NCI-H1694 treated with DMSO at 0.1 percent for 48 hours (cell line): ENCODE data around the gene TNPO1.
A peak's percentile ranks its signal among the peaks of the same experiment; 100 is the strongest.
"Not testable (repeated sequence)": the region's sequence is repeated elsewhere in the genome, so short reads cannot be mapped to it uniquely, and the experiment has no call there.

Source experiments
- DNase-seq: peaks from one replicate; lab custom pipeline; 2025; lab: John Stamatoyannopoulos, UW

TNPO1 gene

DNA sequence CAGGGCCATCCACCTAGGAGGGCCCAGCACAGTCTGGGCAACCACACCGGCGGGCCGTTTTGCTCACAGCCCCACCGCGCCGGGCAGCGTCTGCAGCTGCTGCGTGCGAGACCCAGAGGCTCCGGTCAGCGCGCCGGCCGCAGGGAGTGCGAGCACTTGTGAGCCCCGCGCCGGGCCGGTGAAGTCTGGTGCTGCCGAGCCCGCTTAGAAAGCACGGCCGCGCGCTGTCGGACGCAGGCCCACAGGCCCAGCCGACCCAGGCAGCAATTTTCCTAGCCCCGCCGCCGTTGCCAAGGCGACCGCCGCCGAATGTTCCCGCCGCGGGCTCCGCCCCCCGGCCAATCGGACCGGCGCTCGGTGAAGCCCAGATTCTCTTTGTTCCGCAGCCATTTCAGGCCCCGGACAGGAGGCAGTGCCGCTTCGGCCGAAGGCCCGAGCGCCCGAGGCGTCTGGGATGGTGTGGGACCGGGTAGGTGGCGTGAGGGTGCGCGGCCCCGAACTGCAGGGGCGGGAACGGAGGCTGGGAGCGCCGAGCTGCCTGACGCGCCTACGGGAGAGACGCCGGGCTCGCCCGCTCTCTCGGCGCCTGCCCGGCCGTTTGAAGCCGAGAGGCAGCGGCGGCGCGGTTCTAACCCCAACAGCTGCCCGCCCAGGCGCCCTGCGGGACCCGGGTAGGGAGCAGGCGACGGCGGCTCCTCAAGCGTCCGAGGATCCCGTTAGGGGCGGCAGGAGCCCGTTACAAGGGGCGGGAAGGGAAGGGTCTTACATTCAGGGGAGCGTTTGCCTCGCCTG is at the start of gene TNPO1:
TNPO1 (plus strand) TSS at position 378 of the 792 bp plus-strand sequence; CDS start at position 455, 77 bp downstream.
- peak; percentile 71 for DNase-seq

DNA sequence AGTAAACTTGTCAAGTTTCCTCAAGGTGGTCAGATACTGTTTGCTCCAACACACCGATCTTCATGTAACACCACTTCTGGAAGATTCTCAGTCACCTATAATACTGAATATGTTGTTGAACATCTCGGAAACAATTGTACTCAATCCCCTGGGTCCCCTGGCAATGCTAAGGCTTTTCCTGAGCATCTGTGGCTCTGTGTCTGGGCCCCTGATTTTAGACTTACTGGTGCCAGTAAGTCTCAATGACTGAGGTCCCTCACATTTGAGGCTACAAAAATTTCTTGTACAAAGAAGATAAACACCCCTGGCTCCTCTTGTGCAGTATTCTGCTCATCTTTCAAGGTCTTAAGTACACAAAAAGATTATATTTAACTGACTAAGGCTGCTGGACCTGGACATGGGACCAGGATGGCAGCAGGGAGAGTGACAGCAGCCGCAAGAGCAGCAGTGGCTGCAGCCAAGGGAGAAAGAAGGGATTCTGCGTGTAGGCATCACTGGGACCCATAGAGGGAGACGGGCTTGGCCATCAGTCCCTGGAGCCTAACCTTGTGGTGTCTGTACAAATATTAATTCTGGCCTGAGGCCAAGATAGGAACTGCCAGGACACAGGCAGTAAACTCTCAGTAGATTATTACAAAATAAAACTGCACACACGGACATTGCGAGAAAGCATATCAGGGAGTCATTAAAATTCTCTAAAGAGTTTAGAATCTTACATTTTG is 49.0 kb upstream of the TNPO1 start:
- no peak for DNase-seq

- DNase-seq = no peak
These were observed 46.2 kb upstream of the TNPO1 start for GRCh38 chr5:72770266-72770665.

GRCh38 chr5:72776684-72777083 is 39.8 kb upstream of the TNPO1 start:
- DNase-seq = no peak

GRCh38 chr5:72779520-72779919 is 36.9 kb upstream of the TNPO1 start:
- DNase-seq = no peak

DNA sequence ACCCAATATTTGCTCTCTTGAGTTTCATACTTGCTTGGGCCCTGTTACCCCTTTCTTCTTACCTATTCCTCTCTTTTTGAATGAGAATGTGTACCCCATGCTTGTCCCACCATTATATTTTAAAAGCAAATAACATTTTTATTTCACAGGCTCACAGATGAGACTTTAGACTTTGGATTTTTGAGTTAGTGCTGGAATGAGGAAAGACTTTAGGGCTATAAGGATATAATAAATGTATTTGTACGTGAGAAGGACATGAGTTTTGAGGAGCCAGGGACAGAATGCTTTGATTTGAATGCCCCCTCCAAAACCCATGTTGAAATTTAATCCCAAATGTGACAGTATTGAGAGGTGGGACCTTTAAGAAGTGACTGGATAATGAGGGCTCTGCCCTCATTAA is 33.1 kb upstream of the TNPO1 start:
- DNase-seq = no peak

DNA sequence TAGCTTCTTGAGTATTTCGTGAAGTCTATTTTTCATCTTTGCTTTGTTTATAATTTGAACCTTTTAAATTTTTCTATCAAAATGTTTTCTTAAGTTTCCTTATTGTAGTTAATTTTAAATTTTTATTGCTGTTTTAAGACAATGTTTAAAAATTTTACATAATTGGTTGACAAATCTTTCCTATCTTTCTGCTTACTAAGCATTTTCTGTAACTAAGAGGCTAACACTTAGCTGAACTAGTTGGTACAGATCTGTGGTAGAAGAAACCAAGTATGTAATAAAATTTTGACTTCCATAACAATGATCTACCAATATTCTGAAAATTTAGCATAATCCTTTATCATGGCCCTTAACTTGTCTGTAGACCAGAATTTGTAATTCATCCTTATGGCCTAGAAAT is 32.3 kb upstream of the TNPO1 start:
- DNase-seq = no peak

GRCh38 chr5:72785801-72786200 is 30.7 kb upstream of the TNPO1 start:
- DNase-seq = no peak

DNA sequence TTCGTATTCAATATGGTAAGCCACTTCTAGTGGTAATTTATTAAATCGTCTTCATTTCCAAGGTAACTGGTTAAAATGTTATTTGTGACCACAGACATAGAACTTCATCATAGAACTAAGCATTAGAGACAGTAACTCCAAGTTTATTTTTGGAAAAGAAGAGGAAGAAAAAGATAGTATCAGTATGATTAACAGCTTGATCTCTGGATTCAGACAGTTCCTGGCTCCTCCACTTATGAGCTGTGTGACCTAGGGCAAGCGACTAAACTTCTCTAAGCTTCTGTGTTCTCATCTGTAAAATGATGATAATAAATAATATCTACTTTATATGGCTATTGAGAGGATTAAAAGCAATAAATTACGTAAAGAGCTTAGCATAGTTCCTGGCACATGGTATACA is 29.8 kb upstream of the TNPO1 start:
- DNase-seq = no peak

DNA sequence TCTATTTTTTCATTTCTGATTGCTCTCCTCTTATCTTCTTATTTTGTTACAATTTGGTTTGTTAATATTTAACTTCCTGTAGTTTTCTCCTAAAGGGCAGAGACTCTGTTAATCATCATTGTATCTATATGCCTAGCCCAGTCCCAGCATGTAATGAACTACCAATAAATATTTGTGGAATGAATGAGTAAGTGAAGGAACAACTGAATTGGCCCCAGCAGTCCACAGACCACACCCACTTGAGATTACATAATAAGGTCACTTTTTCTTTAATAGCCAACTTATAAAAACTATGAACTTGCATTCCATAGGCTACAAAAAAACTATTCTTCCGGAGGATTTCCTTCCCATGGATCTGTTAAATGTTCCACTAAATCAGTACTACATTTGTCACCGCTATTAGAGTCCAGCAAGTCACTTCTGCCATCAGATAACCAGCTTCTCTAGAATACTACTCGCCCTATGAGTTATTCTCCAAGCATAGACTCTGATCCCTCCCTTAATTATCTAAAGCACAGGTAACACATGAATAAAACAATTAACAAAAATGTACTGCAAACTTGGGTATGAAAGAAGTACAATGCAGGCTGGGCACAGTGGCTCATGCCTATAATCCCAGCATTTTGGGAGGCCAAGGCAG is 27.5 kb upstream of the TNPO1 start:
- DNase-seq = no peak

- DNase-seq = no peak
These were observed 26.3 kb upstream of the TNPO1 start for GRCh38 chr5:72790186-72790585.

GRCh38 chr5:72792662-72793061 is 23.8 kb upstream of the TNPO1 start:
- DNase-seq = not testable (repeated sequence)

DNA sequence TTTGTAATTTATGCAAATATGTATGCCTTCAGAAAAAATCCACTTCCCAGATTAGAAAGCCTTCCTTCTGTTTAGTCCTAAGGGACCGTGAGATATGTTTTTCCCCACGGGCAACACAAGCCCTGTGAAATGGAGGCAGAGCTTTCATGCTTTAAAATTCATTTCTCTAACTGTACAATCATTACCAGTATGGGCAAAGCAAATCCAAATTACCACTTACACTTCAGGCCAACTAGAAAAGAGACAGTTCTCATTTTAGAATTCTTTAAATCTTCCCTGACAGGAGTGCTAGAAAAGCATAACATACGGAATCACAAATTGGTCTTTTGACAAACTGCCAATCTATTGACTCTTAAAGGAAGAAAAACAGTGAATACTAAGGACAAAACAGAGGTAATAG is 20.5 kb upstream of the TNPO1 start:
- no peak for DNase-seq

DNA sequence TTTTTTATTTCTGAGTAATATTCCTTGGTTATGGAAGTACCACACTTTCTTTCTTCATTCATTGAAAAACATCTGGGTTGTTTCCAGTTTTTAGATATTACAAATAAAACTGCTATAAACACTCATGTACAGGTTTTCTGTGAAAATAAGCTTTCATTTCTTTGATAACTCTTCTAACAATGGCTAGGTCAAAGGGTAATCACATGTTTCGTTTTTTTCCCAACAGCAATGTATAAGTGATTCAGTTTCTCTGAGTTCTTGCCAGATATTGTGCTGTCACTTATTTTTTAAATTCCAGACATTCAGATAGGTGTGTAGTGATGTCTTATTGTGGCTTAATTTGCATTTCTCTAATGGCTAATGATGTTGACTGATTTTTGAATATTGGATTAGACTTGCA is 16.7 kb upstream of the TNPO1 start:
- no peak for DNase-seq

GRCh38 chr5:72808637-72809036 is 7.8 kb upstream of the TNPO1 start:
- DNase-seq = not testable (repeated sequence)

DNA sequence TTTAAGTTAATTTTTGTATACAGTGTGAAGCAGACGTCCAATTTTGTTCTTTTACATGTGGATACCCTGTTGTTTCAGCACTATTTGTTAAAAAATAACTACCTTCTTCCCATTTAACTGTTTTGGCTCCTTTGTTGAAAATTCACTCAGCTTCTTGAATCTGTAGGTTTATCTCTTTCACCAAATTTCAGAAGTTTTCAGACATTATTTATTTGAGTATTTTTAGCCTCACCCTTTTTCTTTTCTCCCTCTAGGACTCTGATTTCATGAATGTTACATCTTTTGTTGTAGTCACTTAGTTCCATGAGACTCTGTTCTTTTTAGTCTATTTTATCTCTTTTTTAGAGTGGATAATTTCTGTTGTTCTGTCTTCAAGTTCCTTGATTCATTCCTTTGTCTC is 4.6 kb upstream of the TNPO1 start:
- DNase-seq = no peak

- no peak for DNase-seq
These were observed 4.0 kb upstream of the TNPO1 start for GRCh38 chr5:72812488-72812887.

- no peak for DNase-seq
These were observed 2.4 kb upstream of the TNPO1 start for GRCh38 chr5:72814104-72814503.

DNA sequence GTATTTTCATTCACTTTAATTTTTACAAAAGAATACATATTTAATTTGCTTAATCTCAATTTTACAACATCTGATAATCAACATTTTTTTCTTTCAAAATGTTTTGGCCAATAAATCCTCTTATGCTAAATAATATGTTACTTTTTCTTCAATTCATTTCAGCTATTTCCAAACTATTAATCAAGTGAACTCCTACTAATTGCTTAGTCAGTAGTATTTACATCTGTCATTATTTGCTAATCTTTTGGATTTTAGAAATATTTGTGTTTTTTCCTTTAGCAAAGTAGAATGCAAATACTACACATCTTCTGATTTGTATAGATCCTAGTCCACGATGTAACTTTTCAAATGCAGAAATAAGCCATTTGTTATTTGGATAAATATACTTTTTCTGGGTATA is 1.6 kb upstream of the TNPO1 start:
- DNase-seq = no peak

GRCh38 chr5:72815580-72816283 is 729 bp upstream of the TNPO1 start:
- DNase-seq = peak; percentile 59

DNA sequence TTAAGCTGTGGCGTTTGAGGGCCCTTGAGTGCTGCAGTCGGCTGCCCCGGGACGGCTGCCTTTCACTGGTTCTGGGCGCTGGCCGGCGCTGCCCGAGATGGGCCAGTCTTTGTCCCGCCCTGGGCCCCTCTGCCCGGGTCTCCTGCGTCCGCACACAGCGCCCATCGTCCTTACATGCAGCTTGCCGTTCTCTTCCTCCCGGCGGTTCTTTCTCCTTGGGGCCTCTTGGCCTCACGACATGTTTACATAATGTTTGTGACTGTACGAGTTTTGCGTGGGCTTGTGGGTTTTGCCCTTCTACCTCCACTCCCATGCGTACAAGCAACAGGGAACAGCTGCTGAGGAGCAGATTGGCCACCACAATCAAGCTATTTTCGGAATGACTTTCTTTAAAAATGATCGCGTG is 618 bp downstream of the TNPO1 start:
- DNase-seq = no peak

DNA sequence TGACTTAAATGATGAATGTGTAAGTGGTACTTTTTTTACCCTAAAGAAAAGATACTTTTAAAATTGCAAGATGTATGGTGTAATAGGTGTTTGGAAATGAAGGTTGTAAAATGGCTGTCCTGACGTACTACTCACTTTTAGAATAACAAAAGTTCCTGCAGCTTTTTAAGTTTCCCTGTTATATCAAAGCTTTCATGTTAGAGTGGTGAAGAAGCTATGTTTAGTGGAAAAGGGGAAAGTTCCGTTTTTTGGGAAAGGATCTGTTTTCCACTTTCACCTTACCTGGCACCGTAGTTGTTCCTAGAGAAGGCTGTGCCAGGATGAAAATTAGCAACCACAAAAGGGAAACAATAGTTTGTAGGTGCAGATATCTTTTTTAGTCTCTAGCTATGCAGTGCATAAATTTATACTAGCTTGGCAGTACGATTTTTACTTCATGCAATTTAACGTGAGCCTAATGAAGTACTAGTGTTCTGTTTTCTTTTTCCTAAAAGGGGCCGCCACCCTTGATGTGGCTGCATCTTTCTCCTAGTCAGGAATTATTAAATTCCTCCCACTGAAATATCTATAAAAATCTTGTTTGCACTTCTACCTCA is 1.3 kb downstream of the TNPO1 start:
- DNase-seq = no peak
